ENCODE data around the gene DCHS2. TPM values are rescaled to one million over a fixed set of nuclear protein-coding genes. Genes with fewer than 3 reads are reported as not detected.

Gene DCHS2
- total RNA-seq, 1 donor from 2014 or later, result not detected

DNA sequence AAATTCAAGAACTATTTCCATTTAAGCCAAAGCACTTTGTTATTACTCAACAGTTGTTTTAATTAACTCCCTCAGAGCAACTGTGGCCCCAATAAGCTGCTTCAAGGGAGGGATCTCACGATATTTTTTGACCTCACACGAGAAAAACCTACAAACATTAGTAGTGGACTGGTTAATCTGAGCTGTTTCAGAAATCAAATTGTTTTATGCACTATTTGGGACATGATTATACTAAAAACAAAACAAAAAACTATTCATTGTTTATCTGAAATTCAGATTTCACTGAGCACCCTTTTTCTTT lies 74.3 kb downstream of the DCHS2 start:
- FAIRE-seq (no peak), DNase-seq (ENCODE audit: low read depth) (no peak)
- no peaks in the 10 kb centered on the region for H3K27me3 ChIP-seq (ENCODE audit: control insufficient read depth, insufficient read depth, low read length)
- TF ChIP-seq, protein P1, sequence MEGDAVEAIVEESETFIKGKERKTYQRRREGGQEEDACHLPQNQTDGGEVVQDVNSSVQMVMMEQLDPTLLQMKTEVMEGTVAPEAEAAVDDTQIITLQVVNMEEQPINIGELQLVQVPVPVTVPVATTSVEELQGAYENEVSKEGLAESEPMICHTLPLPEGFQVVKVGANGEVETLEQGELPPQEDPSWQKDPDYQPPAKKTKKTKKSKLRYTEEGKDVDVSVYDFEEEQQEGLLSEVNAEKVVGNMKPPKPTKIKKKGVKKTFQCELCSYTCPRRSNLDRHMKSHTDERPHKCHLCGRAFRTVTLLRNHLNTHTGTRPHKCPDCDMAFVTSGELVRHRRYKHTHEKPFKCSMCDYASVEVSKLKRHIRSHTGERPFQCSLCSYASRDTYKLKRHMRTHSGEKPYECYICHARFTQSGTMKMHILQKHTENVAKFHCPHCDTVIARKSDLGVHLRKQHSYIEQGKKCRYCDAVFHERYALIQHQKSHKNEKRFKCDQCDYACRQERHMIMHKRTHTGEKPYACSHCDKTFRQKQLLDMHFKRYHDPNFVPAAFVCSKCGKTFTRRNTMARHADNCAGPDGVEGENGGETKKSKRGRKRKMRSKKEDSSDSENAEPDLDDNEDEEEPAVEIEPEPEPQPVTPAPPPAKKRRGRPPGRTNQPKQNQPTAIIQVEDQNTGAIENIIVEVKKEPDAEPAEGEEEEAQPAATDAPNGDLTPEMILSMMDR (IDR thresholded peaks at IDR 0.05; ENCODE audit: insufficient read depth, low read length, severe bottlenecking), result no peak
- no peaks in the 10 kb centered on the region for H3K36me3 ChIP-seq (ENCODE audit: control insufficient read depth, insufficient read depth, low read length)
- H3K4me3 ChIP-seq (ENCODE audit: low read depth, low read length), result no peak overlapping the region

DNA sequence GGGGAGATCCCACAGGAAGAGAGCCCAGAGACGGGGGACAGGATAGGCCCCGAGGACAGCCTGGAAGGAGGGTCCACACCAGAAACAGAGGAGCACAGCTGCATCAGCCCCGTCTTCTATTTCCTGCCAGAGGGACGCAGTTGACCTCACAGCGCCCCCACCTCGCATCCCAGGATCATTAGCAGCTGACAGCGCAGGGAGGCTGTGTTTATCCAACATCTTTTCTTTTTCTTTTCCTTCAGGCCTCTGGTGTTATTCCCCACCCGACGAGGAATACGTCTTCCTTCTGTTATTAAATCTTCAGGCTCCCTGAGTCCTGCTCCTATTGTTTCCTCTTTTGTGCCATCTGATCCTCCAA lies 75.4 kb downstream of the DCHS2 start:
- peak overlapping the region; percentile 39 for H3K4me3 ChIP-seq (ENCODE audit: low read depth, low read length)
- H3K27me3 ChIP-seq (ENCODE audit: control insufficient read depth, insufficient read depth, low read length), result no peaks in the 10 kb centered on the region
- no peaks in the 10 kb centered on the region for H3K36me3 ChIP-seq (ENCODE audit: control insufficient read depth, insufficient read depth, low read length)
- FAIRE-seq (no peak), DNase-seq (ENCODE audit: low read depth) (no peak)
- TF ChIP-seq, protein P1 (IDR thresholded peaks at IDR 0.05; ENCODE audit: insufficient read depth, low read length, severe bottlenecking), result no peak

DNA sequence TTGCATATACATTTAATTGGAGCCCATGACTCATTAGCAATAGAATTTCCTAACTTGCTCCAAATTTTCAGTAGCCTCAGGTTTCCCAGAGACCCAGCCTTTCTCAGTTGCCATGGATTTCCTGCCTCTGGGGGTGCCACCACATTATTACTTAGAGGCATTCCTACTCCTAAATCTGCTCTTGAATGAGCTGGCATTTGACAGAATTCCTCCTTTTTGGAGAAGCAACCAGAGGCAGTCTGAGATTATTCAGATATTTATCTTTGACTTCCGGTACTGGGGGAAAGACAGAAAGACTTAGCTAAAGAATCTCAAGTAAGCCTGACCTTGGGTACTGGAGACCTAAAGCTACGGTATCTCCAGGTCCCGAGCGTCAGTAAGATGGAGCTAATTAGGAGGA lies 76.3 kb downstream of the DCHS2 start:
- no peaks in the 10 kb centered on the region for H3K27me3 ChIP-seq (ENCODE audit: control insufficient read depth, insufficient read depth, low read length)
- no peaks in the 10 kb centered on the region for H3K36me3 ChIP-seq (ENCODE audit: control insufficient read depth, insufficient read depth, low read length)
- H3K4me3 ChIP-seq (ENCODE audit: low read depth, low read length), result no peak overlapping the region
- FAIRE-seq (no peak), DNase-seq (ENCODE audit: low read depth) (no peak)
- TF ChIP-seq, protein P1 (IDR thresholded peaks at IDR 0.05; ENCODE audit: insufficient read depth, low read length, severe bottlenecking), result no peak

DNA sequence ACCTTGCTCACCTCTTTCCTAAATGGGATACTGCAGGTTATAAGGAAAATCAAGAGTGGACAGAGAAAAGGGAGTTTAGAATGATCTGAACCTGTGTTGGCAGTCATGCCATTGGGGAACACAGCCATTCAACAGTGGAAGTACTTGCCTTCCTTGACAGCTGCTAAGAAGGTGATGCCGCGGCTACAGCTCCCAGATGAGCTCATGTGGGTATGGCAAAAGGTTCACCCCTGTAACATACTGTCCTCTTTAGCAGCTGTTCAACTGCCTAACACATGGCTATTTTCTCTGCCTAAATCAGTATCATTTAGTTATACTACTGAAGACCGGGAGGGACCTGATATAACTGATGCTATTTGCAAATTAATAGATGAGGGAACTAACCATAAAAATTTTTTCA lies 76.8 kb downstream of the DCHS2 start:
- no peak for DNase-seq (ENCODE audit: low read depth)
- no peak for FAIRE-seq
- H3K27me3 ChIP-seq (ENCODE audit: control insufficient read depth, insufficient read depth, low read length), result no peaks in the 10 kb centered on the region
- TF ChIP-seq, protein P1 (IDR thresholded peaks at IDR 0.05; ENCODE audit: insufficient read depth, low read length, severe bottlenecking), result no peak
- H3K36me3 ChIP-seq (ENCODE audit: control insufficient read depth, insufficient read depth, low read length), result no peaks in the 10 kb centered on the region
- no peak overlapping the region for H3K4me3 ChIP-seq (ENCODE audit: low read depth, low read length)

DNA sequence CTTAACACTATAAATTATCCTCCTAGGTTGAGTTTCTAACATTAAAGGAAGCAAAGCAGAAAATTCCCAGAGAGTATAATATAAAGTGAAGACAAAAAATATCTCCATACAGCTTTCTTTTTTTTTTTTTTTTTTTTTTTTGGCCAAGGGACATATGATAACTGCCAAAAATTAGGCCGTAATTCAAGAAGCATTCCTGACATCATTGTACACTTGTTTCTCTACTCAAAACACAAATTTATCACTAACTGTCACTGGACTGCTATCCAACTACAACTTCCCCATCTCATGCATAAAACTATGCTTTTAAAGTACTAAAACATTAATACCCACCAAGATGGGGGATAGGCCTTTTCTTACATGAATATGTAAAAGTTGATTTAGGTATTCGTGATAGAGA lies 77.2 kb downstream of the DCHS2 start:
- Histone ChIP-seq H3K36me3 (ENCODE audit: control insufficient read depth, insufficient read depth, low read length) (no peaks in the 10 kb centered on the region), H3K4me3 (ENCODE audit: low read depth, low read length) (no peak overlapping the region), H3K27me3 (ENCODE audit: control insufficient read depth, insufficient read depth, low read length) (no peaks in the 10 kb centered on the region)
- TF ChIP-seq, protein P1 (IDR thresholded peaks at IDR 0.05; ENCODE audit: insufficient read depth, low read length, severe bottlenecking), result no peak
- no peak for FAIRE-seq
- DNase-seq (ENCODE audit: low read depth), result no peak

- FAIRE-seq, result no peak
Observed at GRCh38 chr4:154407443-154407842, 84.2 kb downstream of the DCHS2 start.

More at GRCh38 chr4:154407443-154407842, 84.2 kb downstream of the DCHS2 start:
- Histone ChIP-seq H3K36me3 (ENCODE audit: control insufficient read depth, insufficient read depth, low read length) (no peaks in the 10 kb centered on the region), H3K4me3 (ENCODE audit: low read depth, low read length) (no peak overlapping the region), H3K27me3 (ENCODE audit: control insufficient read depth, insufficient read depth, low read length) (no peaks in the 10 kb centered on the region)
- no peak for DNase-seq (ENCODE audit: low read depth)
- TF ChIP-seq, protein P1 (IDR thresholded peaks at IDR 0.05; ENCODE audit: insufficient read depth, low read length, severe bottlenecking), result no peak
